GM10248 (cell line): ENCODE data around the gene RNU6-8.

Source experiments
- CTCF ChIA-PET: fragments of 300-600 bp; sonication (Branson Sonifier 250); formaldehyde crosslinking; extraction: SDS; loops from one replicate; lab custom pipeline; 2021; ENCODE audit warnings: antibody characterized with exemption; lab: Yijun Ruan, JAX
- POLR2A ChIA-PET: fragments of 350-650 bp; sonication (Branson Sonifier 250); formaldehyde crosslinking; extraction: SDS; loops from one replicate; lab custom pipeline; 2020; ENCODE audit warnings: antibody characterized with exemption; lab: Yijun Ruan, JAX
- DNase-seq: peaks from one replicate; pipeline ENCODE4 v3.0.0; 2012; ENCODE audit errors: extremely low spot score
- CTCF ChIP-seq: IDR thresholded peaks from 2 replicates; pipeline ENCODE4 v1.5.1; 2012; ENCODE audit warnings: mild to moderate bottlenecking, low read depth; ENCODE audit errors: extremely low read depth, missing control alignments, control extremely low read depth

The RNU6-8 gene

DNA sequence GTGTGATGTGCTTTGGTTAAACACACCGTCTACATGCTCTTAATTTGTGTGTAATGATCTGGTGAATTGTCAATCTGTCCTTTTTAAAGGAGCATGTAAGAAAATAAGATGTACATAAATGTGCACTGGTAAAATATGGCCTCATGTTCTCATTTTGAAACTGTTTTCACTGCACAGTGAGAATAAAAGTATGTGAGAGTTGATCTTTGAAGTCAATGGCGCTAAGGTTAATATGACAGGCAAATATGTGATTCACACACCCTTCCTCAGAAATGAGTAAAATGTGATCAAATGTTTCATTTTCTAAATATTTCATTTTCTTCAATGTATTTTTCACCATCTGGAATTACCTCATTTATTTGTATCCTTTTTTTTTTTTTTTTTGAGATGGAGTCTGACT, 9.5 kb downstream of the RNU6-8 start:
- no peak for DNase-seq
- POLR2A ChIA-PET, result no interaction called here
- TF ChIP-seq CTCF, result no peak
- CTCF ChIA-PET, result no interaction called here

DNA sequence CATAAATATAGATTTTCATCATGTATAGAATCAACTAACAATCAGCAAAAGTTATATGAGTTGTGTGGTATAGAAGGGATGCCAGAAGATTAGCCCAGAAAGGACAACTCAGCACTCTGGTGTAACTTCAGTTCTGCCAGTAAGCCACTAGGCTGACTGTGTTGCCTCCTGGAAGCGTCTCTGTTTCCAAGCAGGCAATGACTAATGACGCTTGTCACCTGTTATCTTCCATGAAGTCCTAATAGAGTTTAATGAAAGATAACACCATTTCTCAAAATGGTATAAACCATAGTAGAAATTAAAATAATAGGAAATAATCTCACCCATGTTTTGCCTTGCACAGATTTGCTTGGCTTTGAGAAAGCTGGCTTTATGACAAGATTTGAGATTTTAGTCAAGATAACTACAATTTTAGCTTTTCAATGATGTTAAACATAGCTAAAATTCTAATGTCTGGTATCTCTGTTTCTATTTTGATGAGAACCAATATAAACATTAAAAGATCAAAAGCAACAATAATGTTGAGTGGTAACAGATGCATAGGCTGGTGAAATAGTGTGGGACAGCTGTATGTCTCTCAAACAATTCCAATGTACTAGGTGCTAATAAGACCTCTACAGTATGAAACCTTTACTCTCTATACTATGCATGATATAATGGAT, 10.2 kb downstream of the RNU6-8 start:
- TF ChIP-seq CTCF, result no peak
- no peak for DNase-seq
- POLR2A ChIA-PET, result no interaction called here
- CTCF ChIA-PET, result no interaction called here

GRCh38 chr14:32190673-32191072, 12.4 kb downstream of the RNU6-8 start:
- no peak for TF ChIP-seq CTCF
- CTCF ChIA-PET, result no interaction called here
- DNase-seq, result no peak
- POLR2A ChIA-PET, result no interaction called here

DNA sequence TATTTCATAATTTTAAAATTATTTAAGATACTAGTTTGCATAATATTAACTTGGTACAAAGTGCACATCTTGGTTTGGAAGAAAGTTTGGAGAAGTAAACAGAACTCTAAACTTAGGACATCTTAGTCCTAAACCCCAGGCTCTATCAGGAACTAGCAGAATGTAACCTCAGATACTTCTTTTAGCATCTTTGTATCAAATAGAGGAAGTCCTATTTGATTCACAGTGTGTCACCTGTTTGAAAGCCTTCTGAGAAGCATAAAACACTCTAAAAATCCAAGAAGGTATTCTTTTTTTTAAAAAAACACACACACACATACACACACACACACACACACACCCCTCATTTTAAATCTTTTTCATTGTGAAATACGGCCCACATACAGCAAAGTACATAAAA, 13.3 kb downstream of the RNU6-8 start:
- POLR2A ChIA-PET, result no interaction called here
- CTCF ChIA-PET, result no interaction called here
- DNase-seq, result no peak
- TF ChIP-seq CTCF, result no peak

DNA sequence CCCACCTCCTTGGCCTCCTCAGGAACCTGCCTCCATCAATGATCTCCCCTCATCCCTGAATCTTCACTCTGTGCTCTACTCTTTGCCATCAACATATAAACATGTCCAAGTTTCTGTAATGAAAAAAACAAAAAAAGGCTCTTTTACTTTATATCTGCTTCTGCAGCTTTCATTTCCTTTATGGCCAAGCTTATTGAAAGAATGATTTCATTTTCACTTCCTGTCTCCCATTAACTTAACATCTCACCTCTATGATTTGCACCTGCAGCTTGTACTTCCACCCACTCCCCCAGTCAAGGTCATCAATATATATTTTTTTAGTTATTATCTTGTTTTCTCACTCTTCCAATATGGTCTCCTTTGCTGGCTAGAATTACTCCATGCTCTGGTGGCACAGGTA, 16.8 kb downstream of the RNU6-8 start:
- no peak for DNase-seq
- TF ChIP-seq CTCF, result no peak
- ChIA-PET CTCF (no interaction called here), POLR2A (no interaction called here)

- DNase-seq, result no peak
- ChIA-PET POLR2A (no interaction called here), CTCF (interaction anchor here (1.0 to 1.5 kb wide), 3 partner anchors 8 to 70 kb away, joined by 3 to 6 read pairs (median 4); no protein-coding TSS in a partner anchor)
- no peak for TF ChIP-seq CTCF
These were observed 18.0 kb downstream of the RNU6-8 start for GRCh38 chr14:32185097-32185496.
